Fibroblast of the aortic adventitia (primary cell): ENCODE results near the gene PTPRZ1. TPM values are rescaled to one million over a fixed set of nuclear protein-coding genes. Genes with fewer than 3 reads are reported as not detected.

Experiments
- DNase-seq: peaks from one replicate; pipeline ENCODE4 v3.0.0-alpha.2; 2010; ENCODE audit warnings: low read depth
- H3K4me3 ChIP-seq: 2 replicates; pipeline ENCODE4 v1.5.1; 2011; ENCODE audit warnings: low read depth, mild to moderate bottlenecking, control low read depth, low read length, moderate library complexity
- CTCF ChIP-seq: IDR thresholded peaks from 2 replicates; pipeline ENCODE4 v1.5.1; 2011; ENCODE audit warnings: mild to moderate bottlenecking, low read length, control low read depth, inconsistent platforms; ENCODE audit not compliant: insufficient read depth
- total RNA-seq: library from RNA; depleted of rRNA; stranded (reverse); fragments of >200 nt; gene quantifications from 2 replicates; pipeline ENCODE4 v1.2.3, GENCODE V29; 2012; ENCODE audit warnings: low replicate concordance

Gene PTPRZ1
- total RNA-seq, 1 donor = 0.72 TPM

DNA sequence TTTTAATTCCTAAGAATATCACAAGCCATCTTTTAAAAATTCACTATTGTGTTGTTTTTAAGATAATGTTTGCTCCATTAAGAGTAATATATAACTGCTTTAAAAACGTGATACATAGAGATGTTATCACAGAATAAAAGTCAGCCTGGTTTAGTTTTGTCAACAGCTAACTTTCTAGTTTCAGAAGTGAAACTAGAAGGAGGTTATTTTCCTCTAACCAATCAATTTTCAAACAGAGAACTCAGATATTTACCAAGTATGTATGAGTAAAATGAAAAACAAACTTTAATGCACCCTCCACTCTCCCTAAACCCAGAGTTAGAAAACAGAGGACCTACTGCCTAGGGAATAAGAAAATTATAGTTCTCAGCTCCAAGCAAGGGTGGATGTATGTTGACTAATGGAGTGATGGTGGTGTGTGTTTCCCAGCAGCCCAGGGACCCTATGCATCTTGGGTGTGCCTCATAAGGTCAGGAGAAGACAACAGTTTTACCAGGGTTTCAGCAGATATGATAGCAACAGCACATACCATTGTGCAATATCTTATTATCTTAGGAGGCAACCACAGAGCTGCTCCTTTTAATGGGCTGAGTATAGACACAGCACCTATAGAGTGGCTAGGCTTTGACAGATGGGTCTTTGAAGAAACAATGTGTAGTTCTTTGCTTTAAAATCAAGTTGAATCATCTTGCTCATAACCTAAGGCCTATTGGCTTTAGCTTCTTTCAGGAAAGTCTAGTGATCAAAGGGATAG lies 58.4 kb downstream of the PTPRZ1 start:
- no peak for DNase-seq
- no peak for TF ChIP-seq CTCF

DNA sequence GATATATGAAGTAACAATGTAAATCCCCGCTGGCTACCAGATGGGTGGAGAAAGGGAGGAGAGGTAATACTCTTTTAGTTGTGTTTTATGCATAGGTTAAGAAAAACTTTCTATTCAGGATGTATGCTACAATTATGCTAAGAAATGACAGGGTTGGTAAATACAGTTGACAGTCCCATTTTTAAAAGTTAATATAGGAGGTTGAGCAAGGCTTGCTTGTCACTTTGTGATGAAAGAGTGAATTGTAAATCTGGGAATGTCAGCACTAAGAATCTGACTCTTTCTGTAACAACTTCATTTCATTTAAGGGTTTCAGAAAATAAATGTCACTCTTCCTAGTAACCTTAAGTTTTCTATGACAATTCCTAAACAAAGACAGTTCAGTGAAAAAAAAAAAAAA lies 59.8 kb downstream of the PTPRZ1 start:
- DNase-seq = no peak
- H3K4me3 ChIP-seq = no peak overlapping the region
- TF ChIP-seq CTCF = no peak

More for the DNA sequence above, 58.4 kb downstream of the PTPRZ1 start:
- H3K4me3 ChIP-seq = no peak overlapping the region

- no peak for DNase-seq
Measured at GRCh38 chr7:121936951-121937623, 64.1 kb downstream of the PTPRZ1 start.

GRCh38 chr7:121938429-121938996 lies 65.6 kb downstream of the PTPRZ1 start:
- no peak overlapping the region for H3K4me3 ChIP-seq
- DNase-seq = no peak
- no peak for TF ChIP-seq CTCF

More at GRCh38 chr7:121936951-121937623, 64.1 kb downstream of the PTPRZ1 start:
- TF ChIP-seq CTCF = no peak
- H3K4me3 ChIP-seq = no peak overlapping the region

DNA sequence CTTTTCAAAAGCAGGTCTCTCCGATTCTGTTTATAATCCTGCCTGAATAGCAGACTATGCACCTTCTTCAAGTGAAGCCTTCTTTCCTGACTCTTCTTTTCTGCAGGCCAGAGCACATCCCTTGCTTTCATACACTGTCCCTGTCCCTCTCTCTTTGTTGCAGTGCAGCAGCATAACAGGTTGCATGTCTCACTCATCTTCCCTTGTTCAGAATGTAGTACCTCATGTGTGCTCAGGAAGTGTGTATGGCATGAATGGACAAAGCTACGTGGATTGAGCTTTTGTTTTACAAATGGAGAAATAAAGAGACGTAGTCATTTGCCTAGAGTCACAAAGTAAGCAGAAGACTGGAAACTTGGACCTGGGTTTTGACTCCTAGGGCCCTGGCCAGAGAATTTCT lies 68.0 kb downstream of the PTPRZ1 start:
- H3K4me3 ChIP-seq = no peak overlapping the region
- TF ChIP-seq CTCF = no peak
- no peak for DNase-seq

DNA sequence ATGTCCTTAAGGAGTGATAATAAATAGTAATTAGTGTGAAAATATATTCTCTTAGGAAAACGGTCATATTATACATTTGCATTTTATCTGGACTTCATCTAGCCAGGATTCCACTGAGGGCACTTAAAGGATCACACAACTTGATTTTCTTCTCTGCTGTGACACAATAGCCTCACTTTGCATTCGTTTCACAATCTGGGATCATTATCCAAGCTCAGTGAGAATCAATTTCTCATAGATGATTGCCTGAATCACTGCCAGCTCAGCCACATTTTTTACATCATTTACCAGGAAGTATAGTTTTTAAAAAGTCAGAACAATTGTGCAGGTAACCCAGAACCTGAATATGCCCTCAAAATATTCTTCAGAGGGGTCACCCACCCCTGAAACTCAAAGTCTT lies 68.9 kb downstream of the PTPRZ1 start:
- no peak for DNase-seq
- no peak overlapping the region for H3K4me3 ChIP-seq
- no peak for TF ChIP-seq CTCF
